ENCODE results near the gene SMC6.

DNA sequence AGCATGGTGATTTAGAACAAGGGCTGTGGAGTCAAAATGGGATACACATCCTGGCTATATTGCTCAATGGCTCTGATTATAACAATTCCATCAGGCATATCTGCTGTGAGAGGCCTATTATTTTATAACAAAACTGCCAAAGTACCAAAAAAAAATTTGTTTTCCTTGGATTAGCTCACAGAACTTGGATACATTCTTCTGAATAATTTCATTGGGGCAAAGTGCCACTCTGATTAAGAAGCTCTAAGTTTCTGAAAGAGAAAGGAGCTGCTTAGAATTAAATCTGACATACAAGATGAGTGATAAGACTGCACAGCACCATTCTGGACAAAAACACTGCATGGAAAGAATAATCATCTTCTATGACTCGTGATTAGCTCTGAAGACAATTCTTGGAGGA, 85.7 kb downstream of the SMC6 start:
- TF ChIP-seq SUZ12 (IDR thresholded peaks at IDR 0.05; ENCODE audit: extremely low read depth, insufficient read depth, insufficient read length) = no peak
- no peak for TF ChIP-seq ZNF274 (IDR thresholded peaks at IDR 0.05; ENCODE audit: low read depth, low read length)
- TF ChIP-seq YY1 (IDR thresholded peaks at IDR 0.05; ENCODE audit: insufficient read depth, insufficient read length) = no peak
